OCI-LY7 (cell line): ENCODE measurements around the gene PHLDA3. TPM values are rescaled to one million over a fixed set of nuclear protein-coding genes. Genes with fewer than 3 reads are reported as not detected.

Source experiments
- BruUV-seq: library from RNA; stranded (reverse); fragments of 400-500 nt; replicated peaks from 2 replicates; lab custom pipeline; 2021; lab: Mats Ljungman, UMichigan
- CTCF ChIA-PET: fragments of 300-600 bp; sonication (Branson Sonifier 250); formaldehyde crosslinking; loops from one replicate; lab custom pipeline; 2022; ENCODE audit warnings: antibody characterized with exemption; ENCODE audit not compliant: unreplicated experiment; lab: Charles Lee
- POLR2A ChIA-PET: fragments of 300-600 bp; sonication (Branson Sonifier 250); formaldehyde crosslinking; loops from one replicate; lab custom pipeline; 2022; ENCODE audit warnings: antibody characterized with exemption; lab: Charles Lee
- DNase-seq: peaks from one replicate; pipeline ENCODE4 v3.0.0-alpha.2; 2015; ENCODE audit warnings: low spot score
- H2AFZ ChIP-seq: fragments of 200-600 bp; sonication (generic), shearing (Covaris generic); 2 replicates; pipeline ENCODE4 v1.6.1; 2014; ENCODE audit warnings: mild to moderate bottlenecking, antibody characterized with exemption, low read length, moderate library complexity
- H3K27ac ChIP-seq: fragments of 200-600 bp; sonication (generic); 2 replicates; pipeline ENCODE4 v1.5.1; 2014; ENCODE audit warnings: mixed run types, low read depth, mild to moderate bottlenecking, moderate library complexity, low read length, inconsistent platforms; ENCODE audit not compliant: poor library complexity, severe bottlenecking
- H3K36me3 ChIP-seq: fragments of 200-600 bp; sonication (generic); 2 replicates; pipeline ENCODE4 v1.6.1; 2014; ENCODE audit warnings: mild to moderate bottlenecking, antibody characterized with exemption, low read length, moderate library complexity, mixed read lengths; ENCODE audit not compliant: insufficient read depth
- H3K4me1 ChIP-seq: fragments of 200-600 bp; sonication (generic); 2 replicates; pipeline ENCODE4 v1.5.1; 2014; ENCODE audit warnings: mild to moderate bottlenecking, low read length; ENCODE audit not compliant: insufficient read depth, poor library complexity, severe bottlenecking
- H3K4me2 ChIP-seq: fragments of 200-600 bp; sonication (generic); 2 replicates; pipeline ENCODE4 v1.6.1; 2014; ENCODE audit warnings: mild to moderate bottlenecking, low read length
- H3K4me3 ChIP-seq: fragments of 200-600 bp; sonication (generic); 2 replicates; pipeline ENCODE4 v1.5.1; 2014; ENCODE audit warnings: mild to moderate bottlenecking, low read depth, low read length; ENCODE audit not compliant: poor library complexity, severe bottlenecking
- H3K79me2 ChIP-seq: fragments of 200-600 bp; sonication (generic); 2 replicates; pipeline ENCODE4 v1.6.1; 2016; ENCODE audit warnings: low read depth, mild to moderate bottlenecking, low read length, moderate library complexity, mixed read lengths; ENCODE audit not compliant: insufficient read depth
- H3K9me2 ChIP-seq: fragments of 200-600 bp; sonication (generic); 2 replicates; pipeline ENCODE4 v1.6.1; 2016; ENCODE audit warnings: mild to moderate bottlenecking, low read length, mixed read lengths; ENCODE audit not compliant: insufficient read depth
- H3K9me3 ChIP-seq: fragments of 200-600 bp; sonication (generic); 2 replicates; pipeline ENCODE4 v1.6.1; 2014; ENCODE audit warnings: mild to moderate bottlenecking, mixed run types, low read length, mixed read lengths
- H4K20me1 ChIP-seq: fragments of 200-600 bp; sonication (generic); 2 replicates; pipeline ENCODE4 v1.6.1; 2014; ENCODE audit warnings: mild to moderate bottlenecking, antibody characterized with exemption, low read length, moderate library complexity, mixed read lengths; ENCODE audit not compliant: insufficient read depth
- CTCF ChIP-seq: fragments of 200-600 bp; sonication (generic); conservative IDR thresholded peaks from 2 replicates; pipeline ENCODE4 v1.5.1; 2014; ENCODE audit warnings: mild to moderate bottlenecking, antibody characterized with exemption, low read length, moderate library complexity, mixed read lengths
- EZH2phosphoT487 ChIP-seq: fragments of 200-600 bp; sonication (generic); IDR thresholded peaks from 2 replicates; pipeline ENCODE4 v1.6.1; 2018; ENCODE audit warnings: low read depth, borderline replicate concordance, mild to moderate bottlenecking, mixed run types, antibody characterized with exemption, low read length, moderate library complexity, mixed read lengths
- intact Hi-C: fragments of 100-400 bp; cut with micrococcal nuclease; formaldehyde crosslinking; loops from one replicate; pipeline ENCODE4 v1.10.0; 2022; ENCODE audit not compliant: unreplicated experiment
- total RNA-seq, 2 experiments: library from RNA; depleted of rRNA in 1 of 2; stranded (reverse); fragments of >200 nt in 1 of 2; shearing (Covaris generic) in 1 of 2; gene quantifications; 2 replicates each; pipeline ENCODE4 v1.2.3, GENCODE V29; 2014 to 2022

PHLDA3 gene
- total RNA-seq, 2 experiments from 2014 or later: not detected

- Histone ChIP-seq H3K27ac (peak overlapping the region; percentile 77), H3K9me2 (no peaks in the 10 kb centered on the region), H3K4me2 (peak overlapping the region; percentile 63), H2AFZ (no peak overlapping the region), H3K4me1 (peaks cover 62% of the 10 kb centered on the region), H3K36me3 (no peaks in the 10 kb centered on the region), H4K20me1 (no peaks in the 10 kb centered on the region), H3K79me2 (no peaks in the 10 kb centered on the region), H3K9me3 (no peaks in the 10 kb centered on the region), H3K4me3 (no peak overlapping the region)
- ChIA-PET CTCF (no interaction called here), POLR2A (interaction anchor here (0.8 to 1.0 kb wide), 2 partner anchors 13 to 17 kb away, joined by 3 read pairs; no protein-coding TSS in a partner anchor)
- no TSS peak for BruUV-seq
- DNase-seq: no peak
- intact Hi-C loops: no loop called here
- TF ChIP-seq CTCF (no peak), EZH2phosphoT487 (no peak)
Measured at GRCh38 chr1:201423655-201424054, 45.3 kb downstream of the PHLDA3 start.

- H3K9me2 ChIP-seq: no peaks in the 10 kb centered on the region
- H3K4me2 ChIP-seq: peak overlapping the region; percentile 63
- H2AFZ ChIP-seq: peak overlapping the region; percentile 77
- no peaks in the 10 kb centered on the region for H3K9me3 ChIP-seq
- CTCF ChIA-PET: interaction anchor here (0.7 kb wide), 1 partner anchor 13 kb away, joined by 5 read pairs; no protein-coding TSS in a partner anchor
- H3K4me1 ChIP-seq: peaks cover 68% of the 10 kb centered on the region
- POLR2A ChIA-PET: interaction anchor here (0.7 to 1.0 kb wide), 3 partner anchors 14 to 1057 kb away, joined by 3 read pairs; no protein-coding TSS in a partner anchor
- peak; percentile 86 for DNase-seq
- TF ChIP-seq EZH2phosphoT487: no peak
- TF ChIP-seq CTCF: no peak
- peak overlapping the region; percentile 77 for H3K27ac ChIP-seq
- BruUV-seq: no TSS peak
- peak overlapping the region; percentile 34 for H3K4me3 ChIP-seq
- H3K36me3 ChIP-seq: no peaks in the 10 kb centered on the region
- H3K79me2 ChIP-seq: no peaks in the 10 kb centered on the region
- intact Hi-C loops: no loop called here
- no peaks in the 10 kb centered on the region for H4K20me1 ChIP-seq
Measured at GRCh38 chr1:201422436-201423030, 46.5 kb downstream of the PHLDA3 start.

GRCh38 chr1:201422026-201422425, 47.0 kb downstream of the PHLDA3 start:
- Histone ChIP-seq H3K9me3 (no peaks in the 10 kb centered on the region), H3K4me2 (peak overlapping the region; percentile 63), H2AFZ (peak overlapping the region; percentile 77; the same call in 1 of the 2 replicates), H3K9me2 (no peaks in the 10 kb centered on the region), H3K4me1 (peaks cover 70% of the 10 kb centered on the region), H3K79me2 (no peaks in the 10 kb centered on the region), H3K36me3 (no peaks in the 10 kb centered on the region), H4K20me1 (no peaks in the 10 kb centered on the region), H3K4me3 (peak overlapping the region; percentile 34), H3K27ac (peak overlapping the region; percentile 77)
- no peak for DNase-seq
- ChIA-PET CTCF (interaction anchor here (0.7 kb wide), 1 partner anchor 13 kb away, joined by 5 read pairs; no protein-coding TSS in a partner anchor), POLR2A (interaction anchor here (0.7 kb wide), 1 partner anchor 1057 kb away, joined by 3 read pairs; no protein-coding TSS in a partner anchor)
- intact Hi-C loops: no loop called here
- no peak for TF ChIP-seq CTCF
- BruUV-seq: no TSS peak
